WTC11 (cell line): ENCODE measurements around the gene KNSTRN. TPM values are rescaled to one million over a fixed set of nuclear protein-coding genes. Genes with fewer than 3 reads are reported as not detected.

Experiments used
- ATAC-seq: fragments of 200-7000 bp; cut with Tn5 transposase; 2 replicates; pipeline ENCODE4 v1.10.0; 2021; ENCODE audit warnings: mild to moderate bottlenecking, moderate library complexity
- Bru-seq: library from RNA; stranded (reverse); fragments of 400-500 nt; gene quantifications from one replicate; lab custom pipeline; 2021; lab: Mats Ljungman, UMichigan
- CTCF ChIA-PET: fragments of 300-600 bp; sonication (Branson Sonifier 250); formaldehyde crosslinking; loops from one replicate; lab custom pipeline; 2021; ENCODE audit warnings: antibody characterized with exemption; lab: Charles Lee
- POLR2A ChIA-PET: fragments of 350-600 bp; sonication (Branson Sonifier 250); formaldehyde crosslinking; loops from one replicate; lab custom pipeline; 2021; ENCODE audit warnings: antibody characterized with exemption; lab: Charles Lee
- DNase-seq: peaks from one replicate; pipeline ENCODE4 v3.0.0; 2021; ENCODE audit warnings: low spot score
- H3K27ac Mint-ChIP-seq: 2 replicates; pipeline ENCODE4 v1.8.0; 2021; ENCODE audit warnings: mixed read lengths
- H3K27me3 Mint-ChIP-seq: 2 replicates; pipeline ENCODE4 v1.8.0; 2021; ENCODE audit warnings: low read depth, mild to moderate bottlenecking, moderate library complexity, mixed read lengths
- H3K36me3 Mint-ChIP-seq: 2 replicates; pipeline ENCODE4 v1.8.0; 2021; ENCODE audit warnings: mixed read lengths
- H3K4me1 Mint-ChIP-seq: 2 replicates; pipeline ENCODE4 v1.8.0; 2022; ENCODE audit warnings: mixed read lengths
- H3K4me3 Mint-ChIP-seq: 2 replicates; pipeline ENCODE4 v1.8.0; 2021; ENCODE audit warnings: mild to moderate bottlenecking, moderate library complexity, mixed read lengths
- H3K9me3 Mint-ChIP-seq: 2 replicates; pipeline ENCODE4 v1.8.0; 2021; ENCODE audit warnings: mixed read lengths
- ETV6 ChIP-seq: sonication (generic); formaldehyde crosslinking; IDR thresholded peaks from 2 replicates; pipeline ENCODE4 v1.8.1; 2022; ENCODE audit warnings: mild to moderate bottlenecking, missing genetic modification reagents
- FOXJ3 ChIP-seq: sonication (generic); formaldehyde crosslinking; IDR thresholded peaks from 2 replicates; pipeline ENCODE4 v1.9.0; 2021; ENCODE audit warnings: missing genetic modification reagents, mild to moderate bottlenecking, borderline replicate concordance
- FOXK1 ChIP-seq: sonication (generic); formaldehyde crosslinking; IDR thresholded peaks from 2 replicates; pipeline ENCODE4 v1.8.0; 2022; ENCODE audit warnings: mild to moderate bottlenecking, moderate library complexity, missing genetic modification reagents
- GTF2I ChIP-seq: fragments of 250-450 bp; sonication (Bioruptor Pico); conservative IDR thresholded peaks from 2 replicates; pipeline ENCODE4 v1.4.0; 2021; ENCODE audit warnings: mild to moderate bottlenecking
- JAZF1 ChIP-seq: fragments of 250-450 bp; sonication (Bioruptor Pico); IDR thresholded peaks from 2 replicates; pipeline ENCODE4 v1.9.0; 2021; ENCODE audit warnings: moderate library complexity, mild to moderate bottlenecking, inconsistent platforms
- KAT7 ChIP-seq: sonication (generic); formaldehyde crosslinking; IDR thresholded peaks from 2 replicates; pipeline ENCODE4 v1.8.1; 2023; ENCODE audit warnings: missing genetic modification reagents, mild to moderate bottlenecking, borderline replicate concordance
- MXD4 ChIP-seq: fragments of 250-450 bp; sonication (Bioruptor Pico); IDR thresholded peaks from 2 replicates; pipeline ENCODE4 v1.8.0; 2021; ENCODE audit warnings: mild to moderate bottlenecking, moderate library complexity, borderline replicate concordance
- NFE2L1 ChIP-seq: sonication (generic); formaldehyde crosslinking; IDR thresholded peaks from 2 replicates; pipeline ENCODE4 v1.8.1; 2023; ENCODE audit warnings: missing genetic modification reagents
- PRRX2 ChIP-seq: fragments of 250-450 bp; sonication (Bioruptor Pico); IDR thresholded peaks from 2 replicates; pipeline ENCODE4 v1.8.0; 2021; ENCODE audit warnings: mild to moderate bottlenecking
- RELA ChIP-seq: sonication (generic); formaldehyde crosslinking; IDR thresholded peaks from 2 replicates; pipeline ENCODE4 v1.8.1; 2022; ENCODE audit warnings: missing genetic modification reagents, mild to moderate bottlenecking, borderline replicate concordance
- SOX15 ChIP-seq: fragments of 250-450 bp; sonication (Bioruptor Pico); IDR thresholded peaks from 2 replicates; pipeline ENCODE4 v1.9.0; 2021; ENCODE audit warnings: mild to moderate bottlenecking
- SP1 ChIP-seq: sonication (generic); formaldehyde crosslinking; conservative IDR thresholded peaks from 2 replicates; pipeline ENCODE4 v1.8.1; 2022; ENCODE audit warnings: missing genetic modification reagents
- ZNF232 ChIP-seq: sonication (generic); formaldehyde crosslinking; IDR thresholded peaks from 2 replicates; pipeline ENCODE4 v1.8.0; 2022; ENCODE audit warnings: mild to moderate bottlenecking, missing genetic modification reagents
- ZNF423 ChIP-seq: fragments of 250-450 bp; sonication (Bioruptor Pico); IDR thresholded peaks from 2 replicates; pipeline ENCODE4 v2.1.2; 2022; ENCODE audit warnings: mild to moderate bottlenecking, moderate library complexity
- long read RNA-seq, 3 experiments: library from RNA in 1 of 3; library from capped mRNA in 1 of 3; library from polyadenylated mRNA in 1 of 3; unstranded in 2 of 3; stranded (forward) in 1 of 3; transcript quantifications; one replicate each; pipeline ENCODE4 v2.0.0, GENCODE V29; 2021
- total RNA-seq: library from RNA; stranded (reverse); gene quantifications from 3 replicates; pipeline ENCODE4 v1.2.3, GENCODE V29; 2021
- TF ChIP-seq, protein P1 (sequence below): sonication (generic); formaldehyde crosslinking; conservative IDR thresholded peaks from 2 replicates; pipeline ENCODE4 v1.8.1; 2022; ENCODE audit warnings: mild to moderate bottlenecking, missing genetic modification reagents
- TF ChIP-seq, protein P2 (sequence below): fragments of 250-450 bp; sonication (Bioruptor Pico); IDR thresholded peaks from 2 replicates; pipeline ENCODE4 v2.1.2; 2022; ENCODE audit warnings: mild to moderate bottlenecking, moderate library complexity
- TF ChIP-seq, protein P3 (sequence below): sonication (generic); formaldehyde crosslinking; IDR thresholded peaks from 2 replicates; pipeline ENCODE4 v1.8.0; 2023; ENCODE audit warnings: mild to moderate bottlenecking, missing genetic modification reagents
- TF ChIP-seq, protein P4 (sequence below): sonication (generic); formaldehyde crosslinking; IDR thresholded peaks from 2 replicates; pipeline ENCODE4 v1.8.1; 2023; ENCODE audit warnings: mild to moderate bottlenecking, missing genetic modification reagents
- TF ChIP-seq, protein P5 (sequence below): sonication (generic); formaldehyde crosslinking; IDR thresholded peaks from 2 replicates; pipeline ENCODE4 v1.8.1; 2022; ENCODE audit warnings: mild to moderate bottlenecking, missing genetic modification reagents, moderate library complexity, borderline replicate concordance
- TF ChIP-seq, protein P6 (sequence below): sonication (generic); formaldehyde crosslinking; IDR thresholded peaks from 2 replicates; pipeline ENCODE4 v1.8.0; 2022; ENCODE audit warnings: mild to moderate bottlenecking, missing genetic modification reagents
- TF ChIP-seq, protein P7 (sequence below): sonication (generic); formaldehyde crosslinking; IDR thresholded peaks from 2 replicates; pipeline ENCODE4 v1.8.0; 2023; ENCODE audit warnings: missing genetic modification reagents
- TF ChIP-seq, protein P8 (sequence below): sonication (generic); formaldehyde crosslinking; conservative IDR thresholded peaks from 2 replicates; pipeline ENCODE4 v1.8.1; 2023; ENCODE audit warnings: mild to moderate bottlenecking, low read depth, missing genetic modification reagents, moderate library complexity

Gene KNSTRN, protein sequence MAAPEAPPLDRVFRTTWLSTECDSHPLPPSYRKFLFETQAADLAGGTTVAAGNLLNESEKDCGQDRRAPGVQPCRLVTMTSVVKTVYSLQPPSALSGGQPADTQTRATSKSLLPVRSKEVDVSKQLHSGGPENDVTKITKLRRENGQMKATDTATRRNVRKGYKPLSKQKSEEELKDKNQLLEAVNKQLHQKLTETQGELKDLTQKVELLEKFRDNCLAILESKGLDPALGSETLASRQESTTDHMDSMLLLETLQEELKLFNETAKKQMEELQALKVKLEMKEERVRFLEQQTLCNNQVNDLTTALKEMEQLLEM
- total RNA-seq (58.7 to 73.4 TPM (median 64.6 TPM) in 3 replicates), Bru-seq, nascent RNA (percentile 91 among the genes with signal in this experiment)
- long read RNA-seq, experiment 1, transcript KNSTRN-201 (9 exons, 1,714 nt), result major isoform, 124 of 149 reads
- long read RNA-seq, experiment 1, partial matches to known transcripts, result 12 of 149 reads
- long read RNA-seq, experiment 1, other reads (novel, unspliced or antisense), result 11 of 149 reads
- long read RNA-seq, experiment 2, transcript KNSTRN-201 (9 exons, 1,714 nt), result major isoform, 51 of 75 reads
- long read RNA-seq, experiment 2, partial matches to known transcripts, result 13 of 75 reads
- long read RNA-seq, experiment 2, other reads (novel, unspliced or antisense), result 6 of 75 reads
- long read RNA-seq, experiment 3, transcript KNSTRN-201 (9 exons, 1,714 nt), result major isoform, 155 of 186 reads
- long read RNA-seq, experiment 3, partial matches to known transcripts, result 8 of 186 reads
- long read RNA-seq, experiment 3, other reads (novel, unspliced or antisense), result 13 of 186 reads

DNA sequence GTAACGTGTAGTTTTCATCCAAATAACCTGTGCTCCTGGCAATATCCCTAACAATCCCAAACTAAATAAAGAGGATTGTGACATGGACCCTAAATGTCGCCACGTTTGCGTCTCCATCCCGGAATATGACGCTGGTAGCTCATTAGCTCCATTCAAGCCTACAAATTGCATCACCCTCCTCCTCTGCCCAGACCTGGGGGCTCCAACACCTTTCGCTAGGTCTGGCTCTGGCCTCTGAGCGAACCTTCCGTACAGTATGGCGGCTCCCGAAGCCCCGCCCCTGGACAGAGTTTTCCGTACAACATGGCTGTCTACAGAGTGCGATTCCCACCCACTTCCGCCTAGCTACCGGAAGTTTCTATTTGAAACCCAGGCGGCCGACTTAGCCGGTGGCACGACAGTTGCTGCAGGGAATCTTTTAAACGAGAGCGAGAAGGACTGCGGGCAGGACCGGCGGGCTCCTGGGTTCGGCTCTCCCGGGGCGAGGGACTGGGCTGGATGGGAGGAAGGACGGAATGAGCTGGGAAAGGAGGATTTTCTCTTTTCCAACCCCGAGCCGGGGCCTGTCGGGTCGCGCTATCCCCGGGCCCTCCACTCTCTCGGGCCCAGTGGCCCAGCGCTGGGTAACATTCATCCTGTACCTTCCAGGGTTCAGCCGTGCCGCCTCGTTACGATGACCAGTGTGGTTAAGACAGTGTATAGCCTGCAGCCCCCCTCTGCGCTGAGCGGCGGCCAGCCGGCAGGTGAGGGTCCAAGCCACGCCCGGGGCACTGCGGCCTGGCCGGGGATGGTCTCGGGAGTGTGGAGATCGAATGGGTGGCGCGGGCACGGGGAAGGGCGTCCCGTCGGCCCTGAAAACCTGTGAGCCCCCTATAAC is at the start of gene KNSTRN:
TSS of gene KNSTRN (plus strand) at position 142 of the 877 bp plus-strand sequence. CDS start at position 257, 115 bp downstream.
- DNase-seq, result peak; percentile 98
- CTCF ChIA-PET, result interaction anchor here (0.6 to 1.7 kb wide), 12 partner anchors 11 to 108 kb away, joined by 3 to 17 read pairs (median 4); partner anchors contain the start of genes CCDC9B and PLCB2
- Mint-ChIP-seq H3K36me3 (peaks cover 38% of the 10 kb centered on the region), H3K27ac (peak within 1 kb of the TSS; percentile 98), H3K4me3 (peak within 1 kb of the TSS; percentile 92), H3K9me3 (peaks cover 15% of the 10 kb centered on the region), H3K4me1 (peaks cover 22% of the 10 kb centered on the region), H3K27me3 (no peaks in the 10 kb centered on the region)
- POLR2A ChIA-PET, result interaction anchor here (0.5 to 1.5 kb wide), 6 partner anchors 11 to 42 kb away, joined by 3 to 8 read pairs (median 5); partner anchors contain the start of genes CCDC9B and IVD
- ATAC-seq, result peak; percentile 100
- TF ChIP-seq MXD4, result no peak
- TF ChIP-seq, protein P1, sequence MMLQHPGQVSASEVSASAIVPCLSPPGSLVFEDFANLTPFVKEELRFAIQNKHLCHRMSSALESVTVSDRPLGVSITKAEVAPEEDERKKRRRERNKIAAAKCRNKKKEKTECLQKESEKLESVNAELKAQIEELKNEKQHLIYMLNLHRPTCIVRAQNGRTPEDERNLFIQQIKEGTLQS (CRISPR knock-in tag), result peak; percentile 92
- peak; percentile 86 for TF ChIP-seq SP1 (CRISPR knock-in tag)
- TF ChIP-seq, protein P2, sequence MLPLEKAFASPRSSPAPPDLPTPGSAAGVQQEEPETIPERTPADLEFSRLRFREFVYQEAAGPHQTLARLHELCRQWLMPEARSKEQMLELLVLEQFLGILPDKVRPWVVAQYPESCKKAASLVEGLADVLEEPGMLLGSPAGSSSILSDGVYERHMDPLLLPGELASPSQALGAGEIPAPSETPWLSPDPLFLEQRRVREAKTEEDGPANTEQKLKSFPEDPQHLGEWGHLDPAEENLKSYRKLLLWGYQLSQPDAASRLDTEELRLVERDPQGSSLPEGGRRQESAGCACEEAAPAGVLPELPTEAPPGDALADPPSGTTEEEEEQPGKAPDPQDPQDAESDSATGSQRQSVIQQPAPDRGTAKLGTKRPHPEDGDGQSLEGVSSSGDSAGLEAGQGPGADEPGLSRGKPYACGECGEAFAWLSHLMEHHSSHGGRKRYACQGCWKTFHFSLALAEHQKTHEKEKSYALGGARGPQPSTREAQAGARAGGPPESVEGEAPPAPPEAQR (CRISPR knock-in tag), result no peak
- peak; percentile 48; the same call in 1 of the 2 replicates for TF ChIP-seq ZNF232 (CRISPR knock-in tag)
- TF ChIP-seq, protein P3, sequence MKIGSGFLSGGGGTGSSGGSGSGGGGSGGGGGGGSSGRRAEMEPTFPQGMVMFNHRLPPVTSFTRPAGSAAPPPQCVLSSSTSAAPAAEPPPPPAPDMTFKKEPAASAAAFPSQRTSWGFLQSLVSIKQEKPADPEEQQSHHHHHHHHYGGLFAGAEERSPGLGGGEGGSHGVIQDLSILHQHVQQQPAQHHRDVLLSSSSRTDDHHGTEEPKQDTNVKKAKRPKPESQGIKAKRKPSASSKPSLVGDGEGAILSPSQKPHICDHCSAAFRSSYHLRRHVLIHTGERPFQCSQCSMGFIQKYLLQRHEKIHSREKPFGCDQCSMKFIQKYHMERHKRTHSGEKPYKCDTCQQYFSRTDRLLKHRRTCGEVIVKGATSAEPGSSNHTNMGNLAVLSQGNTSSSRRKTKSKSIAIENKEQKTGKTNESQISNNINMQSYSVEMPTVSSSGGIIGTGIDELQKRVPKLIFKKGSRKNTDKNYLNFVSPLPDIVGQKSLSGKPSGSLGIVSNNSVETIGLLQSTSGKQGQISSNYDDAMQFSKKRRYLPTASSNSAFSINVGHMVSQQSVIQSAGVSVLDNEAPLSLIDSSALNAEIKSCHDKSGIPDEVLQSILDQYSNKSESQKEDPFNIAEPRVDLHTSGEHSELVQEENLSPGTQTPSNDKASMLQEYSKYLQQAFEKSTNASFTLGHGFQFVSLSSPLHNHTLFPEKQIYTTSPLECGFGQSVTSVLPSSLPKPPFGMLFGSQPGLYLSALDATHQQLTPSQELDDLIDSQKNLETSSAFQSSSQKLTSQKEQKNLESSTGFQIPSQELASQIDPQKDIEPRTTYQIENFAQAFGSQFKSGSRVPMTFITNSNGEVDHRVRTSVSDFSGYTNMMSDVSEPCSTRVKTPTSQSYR (CRISPR knock-in tag), result no peak
- no peak for TF ChIP-seq PRRX2
- no peak for TF ChIP-seq GTF2I (CRISPR knock-in tag)
- no peak for TF ChIP-seq JAZF1
- TF ChIP-seq SOX15 (CRISPR knock-in tag), result no peak
- TF ChIP-seq, protein P4, sequence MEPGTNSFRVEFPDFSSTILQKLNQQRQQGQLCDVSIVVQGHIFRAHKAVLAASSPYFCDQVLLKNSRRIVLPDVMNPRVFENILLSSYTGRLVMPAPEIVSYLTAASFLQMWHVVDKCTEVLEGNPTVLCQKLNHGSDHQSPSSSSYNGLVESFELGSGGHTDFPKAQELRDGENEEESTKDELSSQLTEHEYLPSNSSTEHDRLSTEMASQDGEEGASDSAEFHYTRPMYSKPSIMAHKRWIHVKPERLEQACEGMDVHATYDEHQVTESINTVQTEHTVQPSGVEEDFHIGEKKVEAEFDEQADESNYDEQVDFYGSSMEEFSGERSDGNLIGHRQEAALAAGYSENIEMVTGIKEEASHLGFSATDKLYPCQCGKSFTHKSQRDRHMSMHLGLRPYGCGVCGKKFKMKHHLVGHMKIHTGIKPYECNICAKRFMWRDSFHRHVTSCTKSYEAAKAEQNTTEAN (CRISPR knock-in tag), result peak; percentile 80; the same call in 1 of the 2 replicates
- TF ChIP-seq, protein P5, sequence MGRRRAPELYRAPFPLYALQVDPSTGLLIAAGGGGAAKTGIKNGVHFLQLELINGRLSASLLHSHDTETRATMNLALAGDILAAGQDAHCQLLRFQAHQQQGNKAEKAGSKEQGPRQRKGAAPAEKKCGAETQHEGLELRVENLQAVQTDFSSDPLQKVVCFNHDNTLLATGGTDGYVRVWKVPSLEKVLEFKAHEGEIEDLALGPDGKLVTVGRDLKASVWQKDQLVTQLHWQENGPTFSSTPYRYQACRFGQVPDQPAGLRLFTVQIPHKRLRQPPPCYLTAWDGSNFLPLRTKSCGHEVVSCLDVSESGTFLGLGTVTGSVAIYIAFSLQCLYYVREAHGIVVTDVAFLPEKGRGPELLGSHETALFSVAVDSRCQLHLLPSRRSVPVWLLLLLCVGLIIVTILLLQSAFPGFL, result no peak
- TF ChIP-seq, protein P6, sequence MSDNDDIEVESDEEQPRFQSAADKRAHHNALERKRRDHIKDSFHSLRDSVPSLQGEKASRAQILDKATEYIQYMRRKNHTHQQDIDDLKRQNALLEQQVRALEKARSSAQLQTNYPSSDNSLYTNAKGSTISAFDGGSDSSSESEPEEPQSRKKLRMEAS, result peak; percentile 29; the same call in 1 of the 2 replicates
- peak; percentile 14; the same call in 1 of the 2 replicates for TF ChIP-seq ETV6 (CRISPR knock-in tag)
- TF ChIP-seq FOXJ3, result no peak
- peak; percentile 85; the same call in 1 of the 2 replicates for TF ChIP-seq FOXK1 (CRISPR knock-in tag)
- TF ChIP-seq RELA (CRISPR knock-in tag), result no peak
- TF ChIP-seq ZNF423 (CRISPR knock-in tag), result no peak
- 0 out of 2 replicates have a peak, but pooled peaks have one; percentile 27 for TF ChIP-seq KAT7 (CRISPR knock-in tag)
- peak; percentile 46; the same call in 1 of the 2 replicates for TF ChIP-seq NFE2L1
- TF ChIP-seq, protein P7, sequence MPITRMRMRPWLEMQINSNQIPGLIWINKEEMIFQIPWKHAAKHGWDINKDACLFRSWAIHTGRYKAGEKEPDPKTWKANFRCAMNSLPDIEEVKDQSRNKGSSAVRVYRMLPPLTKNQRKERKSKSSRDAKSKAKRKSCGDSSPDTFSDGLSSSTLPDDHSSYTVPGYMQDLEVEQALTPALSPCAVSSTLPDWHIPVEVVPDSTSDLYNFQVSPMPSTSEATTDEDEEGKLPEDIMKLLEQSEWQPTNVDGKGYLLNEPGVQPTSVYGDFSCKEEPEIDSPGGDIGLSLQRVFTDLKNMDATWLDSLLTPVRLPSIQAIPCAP (CRISPR knock-in tag), result no peak
- TF ChIP-seq, protein P8, sequence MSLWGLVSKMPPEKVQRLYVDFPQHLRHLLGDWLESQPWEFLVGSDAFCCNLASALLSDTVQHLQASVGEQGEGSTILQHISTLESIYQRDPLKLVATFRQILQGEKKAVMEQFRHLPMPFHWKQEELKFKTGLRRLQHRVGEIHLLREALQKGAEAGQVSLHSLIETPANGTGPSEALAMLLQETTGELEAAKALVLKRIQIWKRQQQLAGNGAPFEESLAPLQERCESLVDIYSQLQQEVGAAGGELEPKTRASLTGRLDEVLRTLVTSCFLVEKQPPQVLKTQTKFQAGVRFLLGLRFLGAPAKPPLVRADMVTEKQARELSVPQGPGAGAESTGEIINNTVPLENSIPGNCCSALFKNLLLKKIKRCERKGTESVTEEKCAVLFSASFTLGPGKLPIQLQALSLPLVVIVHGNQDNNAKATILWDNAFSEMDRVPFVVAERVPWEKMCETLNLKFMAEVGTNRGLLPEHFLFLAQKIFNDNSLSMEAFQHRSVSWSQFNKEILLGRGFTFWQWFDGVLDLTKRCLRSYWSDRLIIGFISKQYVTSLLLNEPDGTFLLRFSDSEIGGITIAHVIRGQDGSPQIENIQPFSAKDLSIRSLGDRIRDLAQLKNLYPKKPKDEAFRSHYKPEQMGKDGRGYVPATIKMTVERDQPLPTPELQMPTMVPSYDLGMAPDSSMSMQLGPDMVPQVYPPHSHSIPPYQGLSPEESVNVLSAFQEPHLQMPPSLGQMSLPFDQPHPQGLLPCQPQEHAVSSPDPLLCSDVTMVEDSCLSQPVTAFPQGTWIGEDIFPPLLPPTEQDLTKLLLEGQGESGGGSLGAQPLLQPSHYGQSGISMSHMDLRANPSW (CRISPR knock-in tag), result no peak
